ENCODE data around the gene FGF10.

FGF10 gene

DNA sequence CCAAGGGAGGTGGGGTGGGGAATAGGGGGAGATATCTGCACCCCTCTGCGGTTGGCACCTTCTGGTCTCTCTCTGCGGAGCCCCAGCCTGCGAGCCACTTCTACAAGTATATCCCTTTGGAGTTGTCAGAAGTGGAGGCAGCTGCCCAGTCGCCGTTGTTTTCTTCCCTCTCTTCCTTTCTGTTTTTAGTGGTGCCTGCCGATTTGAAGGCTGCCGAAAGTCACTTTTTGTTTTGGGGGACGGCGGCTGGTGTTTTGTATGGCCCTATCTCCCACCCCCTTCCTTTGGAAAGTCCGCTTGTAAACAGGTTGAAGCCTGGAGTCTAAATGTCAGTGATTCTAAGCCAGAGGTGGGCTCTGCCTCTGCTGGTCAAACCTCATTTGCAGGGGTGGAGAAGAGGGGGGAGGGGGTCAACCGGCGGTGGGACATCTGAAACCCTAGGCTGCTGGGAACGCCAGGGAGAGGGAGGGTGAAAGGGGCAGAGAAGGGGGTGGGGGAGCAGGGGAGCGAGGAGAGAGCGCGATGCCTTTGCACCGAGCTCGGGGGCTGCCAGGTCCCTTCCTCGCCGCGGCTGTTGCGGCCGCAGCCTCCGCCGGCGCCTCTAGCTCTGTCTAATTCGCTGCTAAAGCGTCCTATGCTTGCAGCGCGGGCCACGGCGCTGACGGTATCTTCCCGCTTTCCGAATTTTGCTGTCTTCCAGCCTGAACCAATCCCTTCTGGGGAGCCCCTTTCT is at the start of gene FGF10:
Gene FGF10, minus strand, starts transcription at position 331 of the 733 bp plus-strand sequence. CDS start 738 bp downstream, outside the sequence.
- Histone ChIP-seq H3K9me3 (ENCODE audit: severe bottlenecking) (no peaks in the 10 kb centered on the region), H3K4me3 (ENCODE audit: low read depth, low read length) (peak within 1 kb of the TSS; percentile 11), H3K27me3 (ENCODE audit: insufficient read depth, low read depth, severe bottlenecking) (peaks cover 89% of the 10 kb centered on the region), H3K36me3 (no peaks in the 10 kb centered on the region), H3K27ac (no peak within 1 kb of the TSS)
- DNase-seq, result peak; percentile 8
- TF ChIP-seq, protein P1, sequence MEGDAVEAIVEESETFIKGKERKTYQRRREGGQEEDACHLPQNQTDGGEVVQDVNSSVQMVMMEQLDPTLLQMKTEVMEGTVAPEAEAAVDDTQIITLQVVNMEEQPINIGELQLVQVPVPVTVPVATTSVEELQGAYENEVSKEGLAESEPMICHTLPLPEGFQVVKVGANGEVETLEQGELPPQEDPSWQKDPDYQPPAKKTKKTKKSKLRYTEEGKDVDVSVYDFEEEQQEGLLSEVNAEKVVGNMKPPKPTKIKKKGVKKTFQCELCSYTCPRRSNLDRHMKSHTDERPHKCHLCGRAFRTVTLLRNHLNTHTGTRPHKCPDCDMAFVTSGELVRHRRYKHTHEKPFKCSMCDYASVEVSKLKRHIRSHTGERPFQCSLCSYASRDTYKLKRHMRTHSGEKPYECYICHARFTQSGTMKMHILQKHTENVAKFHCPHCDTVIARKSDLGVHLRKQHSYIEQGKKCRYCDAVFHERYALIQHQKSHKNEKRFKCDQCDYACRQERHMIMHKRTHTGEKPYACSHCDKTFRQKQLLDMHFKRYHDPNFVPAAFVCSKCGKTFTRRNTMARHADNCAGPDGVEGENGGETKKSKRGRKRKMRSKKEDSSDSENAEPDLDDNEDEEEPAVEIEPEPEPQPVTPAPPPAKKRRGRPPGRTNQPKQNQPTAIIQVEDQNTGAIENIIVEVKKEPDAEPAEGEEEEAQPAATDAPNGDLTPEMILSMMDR (IDR thresholded peaks at IDR 0.05; ENCODE audit: low read depth, low read length), result no peak

DNA sequence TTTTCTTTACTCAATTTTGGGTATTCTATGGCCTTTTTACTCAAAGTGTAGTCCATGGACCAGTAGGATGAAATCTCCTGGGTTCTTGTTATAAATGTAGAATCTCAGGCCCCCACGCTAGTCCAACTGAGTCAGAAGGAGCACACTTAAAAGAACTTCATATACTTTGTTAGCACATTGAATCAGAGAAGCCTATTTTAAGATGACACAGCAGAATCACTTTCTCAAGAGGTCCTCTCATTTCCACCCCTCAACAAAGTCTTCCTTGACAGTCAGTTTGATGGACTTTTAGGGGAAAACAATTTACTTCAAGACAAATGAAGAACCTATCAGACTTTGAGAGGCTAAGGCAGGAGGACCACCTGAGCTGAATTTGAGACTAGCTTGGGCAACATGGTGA is 37.7 kb upstream of the FGF10 start:
- Histone ChIP-seq H3K9me3 (ENCODE audit: severe bottlenecking) (no peaks in the 10 kb centered on the region), H3K27me3 (ENCODE audit: insufficient read depth, low read depth, severe bottlenecking) (peaks cover 42% of the 10 kb centered on the region), H3K4me3 (ENCODE audit: low read depth, low read length) (no peak overlapping the region), H3K36me3 (no peaks in the 10 kb centered on the region), H3K27ac (no peak overlapping the region)
- TF ChIP-seq, protein P1 (IDR thresholded peaks at IDR 0.05; ENCODE audit: low read depth, low read length), result no peak
- DNase-seq, result no peak

DNA sequence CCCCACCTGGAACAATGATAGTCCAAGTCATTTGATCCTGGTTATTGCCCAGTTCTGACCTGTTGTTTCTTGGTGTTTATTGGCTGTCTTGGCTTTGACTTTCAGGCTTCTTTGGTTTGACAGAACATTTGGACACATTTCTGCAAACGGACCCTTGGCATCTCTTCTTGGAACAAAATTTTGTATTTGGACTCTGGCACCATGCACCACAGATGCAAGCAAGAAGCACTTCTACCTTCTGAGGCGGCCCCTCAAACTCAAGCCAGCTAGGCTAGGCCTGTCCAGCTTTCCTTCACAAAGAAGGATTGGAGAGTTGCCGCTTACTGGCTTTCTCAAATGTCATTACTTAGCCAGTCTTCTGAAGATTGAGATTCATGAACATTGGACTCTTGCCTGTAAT is 23.1 kb upstream of the FGF10 start:
- H3K36me3 ChIP-seq, result no peaks in the 10 kb centered on the region
- H3K27ac ChIP-seq, result no peak overlapping the region
- H3K9me3 ChIP-seq (ENCODE audit: severe bottlenecking), result no peaks in the 10 kb centered on the region
- DNase-seq, result no peak
- TF ChIP-seq, protein P1 (IDR thresholded peaks at IDR 0.05; ENCODE audit: low read depth, low read length), result no peak
- peaks cover 30% of the 10 kb centered on the region for H3K27me3 ChIP-seq (ENCODE audit: insufficient read depth, low read depth, severe bottlenecking)
- no peak overlapping the region for H3K4me3 ChIP-seq (ENCODE audit: low read depth, low read length)

DNA sequence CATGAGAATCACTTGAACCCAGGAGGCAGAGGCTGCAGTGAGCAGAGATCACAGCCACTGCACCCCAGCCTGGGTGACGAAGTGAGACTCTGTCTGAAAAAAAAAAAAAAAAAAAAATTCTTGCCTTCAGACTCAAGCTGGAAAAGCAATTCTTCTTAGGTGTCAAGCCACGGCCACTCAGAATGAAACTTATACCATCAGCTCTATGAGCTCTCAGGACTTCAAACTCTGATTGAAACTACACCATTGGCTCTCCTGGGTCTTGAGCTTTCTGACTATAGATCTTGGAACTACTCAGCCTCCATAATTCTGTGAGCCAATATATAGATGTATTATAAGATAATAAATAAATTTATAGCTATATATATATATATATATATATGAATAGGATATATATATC is 12.9 kb upstream of the FGF10 start:
- TF ChIP-seq, protein P1 (IDR thresholded peaks at IDR 0.05; ENCODE audit: low read depth, low read length), result no peak
- H3K27me3 ChIP-seq (ENCODE audit: insufficient read depth, low read depth, severe bottlenecking), result peaks cover 28% of the 10 kb centered on the region
- no peaks in the 10 kb centered on the region for H3K36me3 ChIP-seq
- DNase-seq, result no peak
- H3K27ac ChIP-seq, result no peak overlapping the region
- H3K4me3 ChIP-seq (ENCODE audit: low read depth, low read length), result no peak overlapping the region
- H3K9me3 ChIP-seq (ENCODE audit: severe bottlenecking), result no peaks in the 10 kb centered on the region

DNA sequence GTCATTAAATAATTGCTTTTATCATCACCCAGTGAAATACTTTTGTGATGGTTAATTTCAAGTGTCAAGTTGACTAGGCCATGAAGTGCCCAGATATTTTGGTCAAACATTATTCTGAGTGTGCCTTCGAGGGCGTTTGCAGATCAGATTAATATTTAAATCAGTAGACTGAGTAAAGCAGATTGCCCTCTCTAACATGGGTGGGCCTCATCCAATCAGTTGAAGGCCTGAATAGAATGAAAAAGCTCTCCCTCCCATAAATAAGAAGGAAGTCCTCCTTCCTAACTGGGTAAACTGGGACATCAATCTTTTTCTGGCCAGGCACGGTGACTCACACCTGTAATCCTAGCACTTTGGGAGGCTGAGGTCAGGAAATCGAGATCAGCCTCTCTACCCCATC is 12.4 kb upstream of the FGF10 start:
- Histone ChIP-seq H3K9me3 (ENCODE audit: severe bottlenecking) (no peaks in the 10 kb centered on the region), H3K27me3 (ENCODE audit: insufficient read depth, low read depth, severe bottlenecking) (peaks cover 24% of the 10 kb centered on the region), H3K36me3 (no peaks in the 10 kb centered on the region), H3K27ac (no peak overlapping the region), H3K4me3 (ENCODE audit: low read depth, low read length) (no peak overlapping the region)
- no peak for DNase-seq
- TF ChIP-seq, protein P1 (IDR thresholded peaks at IDR 0.05; ENCODE audit: low read depth, low read length), result no peak

DNA sequence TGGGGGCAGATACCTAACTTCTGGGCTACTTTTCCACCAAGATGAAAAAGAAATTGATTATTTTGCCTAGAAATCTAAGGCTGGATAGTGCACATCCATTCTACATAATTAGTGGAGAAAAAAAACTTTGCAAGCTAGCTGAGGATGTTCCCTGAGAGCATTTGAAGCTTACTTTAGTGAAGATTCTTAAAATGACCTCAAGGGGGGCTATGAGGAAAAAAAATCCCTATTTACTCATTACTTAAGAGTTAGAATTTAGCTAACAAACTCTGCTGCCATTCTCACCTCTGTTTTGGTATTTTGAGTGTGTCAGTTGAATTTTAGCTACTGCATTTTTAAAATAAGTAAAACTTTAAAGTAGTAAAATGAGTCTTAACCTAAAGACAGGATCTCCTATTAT is 9.2 kb upstream of the FGF10 start:
- TF ChIP-seq, protein P1 (IDR thresholded peaks at IDR 0.05; ENCODE audit: low read depth, low read length), result no peak
- DNase-seq, result no peak
- Histone ChIP-seq H3K36me3 (no peaks in the 10 kb centered on the region), H3K9me3 (ENCODE audit: severe bottlenecking) (no peaks in the 10 kb centered on the region), H3K4me3 (ENCODE audit: low read depth, low read length) (no peak overlapping the region), H3K27me3 (ENCODE audit: insufficient read depth, low read depth, severe bottlenecking) (peaks cover 52% of the 10 kb centered on the region), H3K27ac (no peak overlapping the region)
